Tracheal epithelial cell (primary cell): ENCODE results near the gene METTL18. TPM values are rescaled to one million over a fixed set of nuclear protein-coding genes. Genes with fewer than 3 reads are reported as not detected.

ENCODE experiments used
- total RNA-seq: library from RNA; depleted of rRNA; stranded (reverse); fragments of >200 nt; gene quantifications from 2 replicates; pipeline ENCODE4 v1.2.1, GENCODE V29; 2014

METTL18 gene
- total RNA-seq: 5.8 and 6.0 TPM in 2 replicates

DNA sequence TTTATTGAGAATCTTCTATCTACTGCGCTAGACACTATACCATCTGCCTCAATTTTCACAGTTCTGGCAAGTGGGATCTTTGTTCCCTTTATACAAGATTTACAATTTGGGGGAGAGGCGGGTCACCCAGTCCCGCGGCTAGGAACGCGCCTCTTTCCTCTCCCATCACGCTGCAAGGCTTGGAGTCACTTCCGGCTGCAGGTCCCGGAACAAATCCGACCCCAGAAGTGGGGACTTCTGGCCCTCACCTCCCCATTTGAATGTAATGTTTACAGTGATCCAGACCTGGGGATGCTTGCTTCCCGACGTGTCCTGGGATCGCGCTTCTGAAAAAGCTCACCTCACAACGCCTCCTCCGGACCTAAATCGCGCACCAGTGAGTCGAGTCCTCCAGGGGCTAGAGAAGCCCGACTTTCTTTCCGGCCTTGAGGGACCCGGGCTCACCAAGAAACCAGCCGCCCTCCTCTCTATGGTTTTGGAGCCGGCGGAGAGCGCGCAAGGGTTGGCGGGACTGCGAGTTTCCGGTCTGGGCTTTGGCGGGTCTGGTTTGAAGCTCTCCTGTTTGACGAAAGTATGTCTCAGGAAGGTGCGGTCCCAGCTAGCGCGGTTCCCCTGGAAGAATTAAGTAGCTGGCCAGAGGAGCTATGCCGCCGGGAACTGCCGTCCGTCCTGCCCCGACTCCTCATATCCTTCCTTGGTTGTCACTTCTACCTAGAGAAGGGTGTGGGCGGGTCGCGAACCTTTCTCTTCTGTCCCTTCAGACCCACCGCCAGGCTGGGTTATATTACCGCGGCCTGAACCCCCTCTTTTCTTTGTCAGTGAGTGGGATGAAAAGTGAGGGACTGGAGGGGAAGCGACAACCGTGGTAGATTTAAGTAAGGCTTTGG is at the start of gene METTL18:
Gene METTL18 (minus strand): TSS at position 378 of the 887 bp plus-strand sequence. CDS start 1,212 bp downstream, outside the sequence.

Other genes starting within 250 kb of the METTL18 start
- not detected in 2 replicates for gene F5, start 208.4 kb downstream of the METTL18 start, total RNA-seq
- gene SELP, start 164.8 kb downstream of the METTL18 start, total RNA-seq: not detected in 2 replicates
- gene SELL, start 83.3 kb downstream of the METTL18 start, total RNA-seq: not detected in 2 replicates
- gene SELE, start 60.8 kb downstream of the METTL18 start, total RNA-seq: 0.24 TPM in 1 of 2 replicates, not detected in the other
- gene SCYL3, start 99.0 kb upstream of the METTL18 start, total RNA-seq: 5.1 and 7.9 TPM in 2 replicates